OCI-LY1 (cell line): ENCODE results near the gene OR6Q1.

Source experiments
- H2AFZ ChIP-seq: fragments of 200-600 bp; sonication (generic), shearing (Covaris generic); 2 replicates; pipeline ENCODE4 v1.6.0; 2014; ENCODE audit warnings: antibody characterized with exemption, mild to moderate bottlenecking, low read length
- H3F3A ChIP-seq: fragments of 200-600 bp; sonication (generic), shearing (Covaris generic); 2 replicates; pipeline ENCODE4 v1.6.0; 2014; ENCODE audit warnings: mild to moderate bottlenecking, antibody characterized with exemption, low read length, moderate library complexity; ENCODE audit not compliant: insufficient read depth
- H3K27ac ChIP-seq: fragments of 200-600 bp; sonication (generic); 2 replicates; pipeline ENCODE4 v1.5.1; 2014; ENCODE audit warnings: low read length, mixed run types, mild to moderate bottlenecking, low read depth; ENCODE audit not compliant: poor library complexity, severe bottlenecking
- H3K27me3 ChIP-seq: fragments of 200-600 bp; sonication (generic); 2 replicates; pipeline ENCODE4 v1.6.0; 2014; ENCODE audit warnings: antibody characterized with exemption, mild to moderate bottlenecking, low read length, moderate library complexity; ENCODE audit not compliant: insufficient read depth
- H3K36me3 ChIP-seq: fragments of 200-600 bp; sonication (generic); 2 replicates; pipeline ENCODE4 v1.6.1; 2014; ENCODE audit warnings: mild to moderate bottlenecking, antibody characterized with exemption, low read length, moderate library complexity, mixed read lengths; ENCODE audit not compliant: insufficient read depth
- H3K4me1 ChIP-seq: fragments of 200-600 bp; sonication (generic); 2 replicates; pipeline ENCODE4 v1.5.1; 2014; ENCODE audit warnings: mild to moderate bottlenecking, low read length, moderate library complexity; ENCODE audit not compliant: insufficient read depth, severe bottlenecking
- H3K4me2 ChIP-seq: fragments of 200-600 bp; sonication (generic), shearing (Covaris generic); 2 replicates; pipeline ENCODE4 v1.6.1; 2014; ENCODE audit warnings: low read length
- H3K4me3 ChIP-seq: fragments of 200-600 bp; sonication (generic); 2 replicates; pipeline ENCODE4 v1.5.1; 2014; ENCODE audit warnings: low read length, low read depth, mild to moderate bottlenecking, mixed read lengths; ENCODE audit not compliant: poor library complexity, severe bottlenecking
- H3K79me2 ChIP-seq: fragments of 200-600 bp; shearing (Covaris generic); 2 replicates; pipeline ENCODE4 v1.6.1; 2016; ENCODE audit warnings: mixed run types, low read length, mixed read lengths; ENCODE audit not compliant: insufficient read depth
- H3K9ac ChIP-seq: fragments of 200-600 bp; sonication (generic), shearing (Covaris generic); 2 replicates; pipeline ENCODE4 v1.6.1; 2014; ENCODE audit warnings: mild to moderate bottlenecking, low read length, mixed read lengths
- H3K9me2 ChIP-seq: fragments of 200-600 bp; sonication (generic), shearing (Covaris generic); 2 replicates; pipeline ENCODE4 v1.6.1; 2014; ENCODE audit warnings: low read depth, mild to moderate bottlenecking, low read length, mixed read lengths
- H3K9me3 ChIP-seq: fragments of 200-600 bp; shearing (Covaris generic); 2 replicates; pipeline ENCODE4 v1.6.1; 2014; ENCODE audit warnings: low read length, mixed read lengths
- H4K20me1 ChIP-seq: fragments of 200-600 bp; sonication (generic), shearing (Covaris generic); 2 replicates; pipeline ENCODE4 v1.6.0; 2016; ENCODE audit warnings: mild to moderate bottlenecking, low read length; ENCODE audit not compliant: insufficient read depth
- CTCF ChIP-seq: fragments of 200-600 bp; sonication (generic), shearing (Covaris generic); IDR thresholded peaks from 2 replicates; pipeline ENCODE4 v1.5.1; 2017; ENCODE audit warnings: mild to moderate bottlenecking, antibody characterized with exemption, low read length, moderate library complexity, mixed read lengths
- EZH2 ChIP-seq: fragments of 200-600 bp; sonication (generic), shearing (Covaris generic); IDR thresholded peaks from 2 replicates; pipeline ENCODE4 v1.8.0; 2017; ENCODE audit warnings: borderline replicate concordance, mixed run types, mild to moderate bottlenecking, antibody characterized with exemption, low read length, moderate library complexity, mixed read lengths

The OR6Q1 gene

GRCh38 chr11:58075781-58076180, 45.0 kb downstream of the OR6Q1 start:
- Histone ChIP-seq H4K20me1 (no peaks in the 10 kb centered on the region), H3K36me3 (no peaks in the 10 kb centered on the region), H3K9me3 (no peaks in the 10 kb centered on the region), H3K27me3 (no peaks in the 10 kb centered on the region), H3K4me2 (no peak overlapping the region), H3K27ac (no peak overlapping the region), H3K79me2 (no peaks in the 10 kb centered on the region), H3F3A (no peaks in the 10 kb centered on the region), H3K4me3 (no peak overlapping the region), H2AFZ (no peak overlapping the region), H3K9ac (no peak overlapping the region), H3K9me2 (no peaks in the 10 kb centered on the region), H3K4me1 (no peaks in the 10 kb centered on the region)
- TF ChIP-seq EZH2 (no peak), CTCF (no peak)
